ENCODE results near the gene DNAAF9.

DNAAF9 gene

DNA sequence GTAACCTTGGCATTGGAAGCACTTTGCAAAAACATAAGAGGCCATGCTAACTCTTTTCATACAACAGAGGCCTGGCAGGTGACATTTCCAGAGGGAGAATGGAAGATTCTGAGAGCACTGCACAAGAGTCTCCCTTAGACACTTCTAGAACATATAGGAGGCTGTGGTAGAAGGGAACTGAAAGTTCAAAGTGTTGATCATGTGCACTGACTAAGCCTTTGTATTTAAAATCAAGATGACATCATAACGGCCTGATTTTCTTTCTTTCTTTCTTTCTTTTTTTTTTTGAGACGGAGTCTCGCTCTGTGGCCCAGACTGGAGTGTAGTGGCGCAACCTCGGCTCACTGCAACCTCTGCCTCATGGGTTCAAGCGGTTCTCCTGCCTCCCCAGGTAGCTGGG is 26.8 kb upstream of the DNAAF9 start:
- no peaks in the 10 kb centered on the region for H3F3A ChIP-seq (ENCODE audit: insufficient read depth)
- no peaks in the 10 kb centered on the region for H3K27me3 ChIP-seq (ENCODE audit: low read length)
- no peak for TF ChIP-seq EZH2phosphoT487 (conservative IDR thresholded peaks at IDR 0.05; ENCODE audit: low read length)
- TF ChIP-seq, protein P1, sequence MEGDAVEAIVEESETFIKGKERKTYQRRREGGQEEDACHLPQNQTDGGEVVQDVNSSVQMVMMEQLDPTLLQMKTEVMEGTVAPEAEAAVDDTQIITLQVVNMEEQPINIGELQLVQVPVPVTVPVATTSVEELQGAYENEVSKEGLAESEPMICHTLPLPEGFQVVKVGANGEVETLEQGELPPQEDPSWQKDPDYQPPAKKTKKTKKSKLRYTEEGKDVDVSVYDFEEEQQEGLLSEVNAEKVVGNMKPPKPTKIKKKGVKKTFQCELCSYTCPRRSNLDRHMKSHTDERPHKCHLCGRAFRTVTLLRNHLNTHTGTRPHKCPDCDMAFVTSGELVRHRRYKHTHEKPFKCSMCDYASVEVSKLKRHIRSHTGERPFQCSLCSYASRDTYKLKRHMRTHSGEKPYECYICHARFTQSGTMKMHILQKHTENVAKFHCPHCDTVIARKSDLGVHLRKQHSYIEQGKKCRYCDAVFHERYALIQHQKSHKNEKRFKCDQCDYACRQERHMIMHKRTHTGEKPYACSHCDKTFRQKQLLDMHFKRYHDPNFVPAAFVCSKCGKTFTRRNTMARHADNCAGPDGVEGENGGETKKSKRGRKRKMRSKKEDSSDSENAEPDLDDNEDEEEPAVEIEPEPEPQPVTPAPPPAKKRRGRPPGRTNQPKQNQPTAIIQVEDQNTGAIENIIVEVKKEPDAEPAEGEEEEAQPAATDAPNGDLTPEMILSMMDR (IDR thresholded peaks at IDR 0.05; ENCODE audit: insufficient read depth, low read length, poor library complexity, severe bottlenecking): no peak
- H2AFZ ChIP-seq (ENCODE audit: low read depth, low read length, severe bottlenecking): no peak overlapping the region
- no peak overlapping the region for H3K4me3 ChIP-seq (ENCODE audit: insufficient read depth, low read length, poor library complexity, severe bottlenecking)
- no peaks in the 10 kb centered on the region for H3K9me2 ChIP-seq (replicated peaks; ENCODE audit: insufficient read depth, low read length)
- no peak overlapping the region for H3K9ac ChIP-seq (ENCODE audit: low read length)
- no peaks in the 10 kb centered on the region for H3K36me3 ChIP-seq (ENCODE audit: low read length)
- H4K20me1 ChIP-seq (ENCODE audit: low read depth, low read length): no peaks in the 10 kb centered on the region
- no peaks in the 10 kb centered on the region for H3K79me2 ChIP-seq (ENCODE audit: insufficient read depth, low read length)
- no peak overlapping the region for H3K27ac ChIP-seq (ENCODE audit: low read depth, low read length)
- no peak overlapping the region for H3K4me2 ChIP-seq (ENCODE audit: low read depth, low read length, poor library complexity, severe bottlenecking)
- H3K9me3 ChIP-seq (ENCODE audit: insufficient read depth, low read length): no peaks in the 10 kb centered on the region

DNA sequence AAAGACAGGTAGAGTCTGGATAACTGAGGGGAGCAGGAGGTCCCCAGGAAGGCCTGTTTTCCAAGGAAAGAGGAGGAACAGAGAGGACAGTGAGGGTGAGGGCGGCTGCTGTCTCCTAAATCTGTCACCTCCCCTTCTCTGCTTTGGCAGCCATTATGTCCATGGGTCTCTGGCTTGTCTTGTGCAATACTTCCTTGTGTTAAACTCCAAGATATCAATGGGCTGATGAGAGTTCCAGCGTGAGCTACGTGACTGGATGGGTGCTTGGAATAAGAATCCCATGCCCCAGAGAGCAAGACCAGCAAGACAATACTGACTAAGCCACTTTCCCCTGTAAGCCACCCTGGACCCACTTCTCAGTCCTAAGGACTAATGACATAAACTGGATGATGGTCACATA is 26.3 kb upstream of the DNAAF9 start:
- no peak overlapping the region for H3K27ac ChIP-seq (ENCODE audit: low read depth, low read length)
- H3K9me2 ChIP-seq (replicated peaks; ENCODE audit: insufficient read depth, low read length): no peaks in the 10 kb centered on the region
- no peaks in the 10 kb centered on the region for H3F3A ChIP-seq (ENCODE audit: insufficient read depth)
- H4K20me1 ChIP-seq (ENCODE audit: low read depth, low read length): no peaks in the 10 kb centered on the region
- no peaks in the 10 kb centered on the region for H3K36me3 ChIP-seq (ENCODE audit: low read length)
- TF ChIP-seq, protein P1 (IDR thresholded peaks at IDR 0.05; ENCODE audit: insufficient read depth, low read length, poor library complexity, severe bottlenecking): no peak
- no peak for TF ChIP-seq EZH2phosphoT487 (conservative IDR thresholded peaks at IDR 0.05; ENCODE audit: low read length)
- H3K4me3 ChIP-seq (ENCODE audit: insufficient read depth, low read length, poor library complexity, severe bottlenecking): no peak overlapping the region
- no peak overlapping the region for H2AFZ ChIP-seq (ENCODE audit: low read depth, low read length, severe bottlenecking)
- H3K9me3 ChIP-seq (ENCODE audit: insufficient read depth, low read length): no peaks in the 10 kb centered on the region
- H3K9ac ChIP-seq (ENCODE audit: low read length): no peak overlapping the region
- H3K79me2 ChIP-seq (ENCODE audit: insufficient read depth, low read length): no peaks in the 10 kb centered on the region
- no peak overlapping the region for H3K4me2 ChIP-seq (ENCODE audit: low read depth, low read length, poor library complexity, severe bottlenecking)
- H3K27me3 ChIP-seq (ENCODE audit: low read length): no peaks in the 10 kb centered on the region

DNA sequence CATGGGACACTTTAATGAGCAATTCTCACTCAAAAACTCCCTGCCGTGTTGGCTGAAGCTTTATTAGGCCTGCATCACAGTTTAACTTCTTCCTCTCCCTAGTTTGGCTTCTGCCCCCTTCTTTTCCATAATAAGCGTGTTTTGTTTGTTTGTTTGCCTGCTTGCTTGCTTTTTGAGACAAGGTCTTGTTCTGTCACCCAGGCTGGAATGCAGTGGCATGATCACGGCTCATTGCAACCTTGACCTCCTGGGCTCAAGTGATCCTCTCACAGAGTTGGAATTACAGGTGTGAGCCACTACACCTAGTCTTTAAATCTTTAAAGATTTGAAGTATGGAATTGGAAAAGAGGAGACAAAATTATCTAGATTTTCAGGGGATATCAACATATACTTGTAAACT is 25.4 kb upstream of the DNAAF9 start:
- no peaks in the 10 kb centered on the region for H3K9me3 ChIP-seq (ENCODE audit: insufficient read depth, low read length)
- no peak overlapping the region for H3K27ac ChIP-seq (ENCODE audit: low read depth, low read length)
- H3K27me3 ChIP-seq (ENCODE audit: low read length): no peaks in the 10 kb centered on the region
- H4K20me1 ChIP-seq (ENCODE audit: low read depth, low read length): no peaks in the 10 kb centered on the region
- H3F3A ChIP-seq (ENCODE audit: insufficient read depth): no peaks in the 10 kb centered on the region
- no peak overlapping the region for H3K4me3 ChIP-seq (ENCODE audit: insufficient read depth, low read length, poor library complexity, severe bottlenecking)
- no peak overlapping the region for H2AFZ ChIP-seq (ENCODE audit: low read depth, low read length, severe bottlenecking)
- TF ChIP-seq, protein P1 (IDR thresholded peaks at IDR 0.05; ENCODE audit: insufficient read depth, low read length, poor library complexity, severe bottlenecking): no peak
- no peak overlapping the region for H3K4me2 ChIP-seq (ENCODE audit: low read depth, low read length, poor library complexity, severe bottlenecking)
- no peaks in the 10 kb centered on the region for H3K79me2 ChIP-seq (ENCODE audit: insufficient read depth, low read length)
- no peaks in the 10 kb centered on the region for H3K36me3 ChIP-seq (ENCODE audit: low read length)
- H3K9ac ChIP-seq (ENCODE audit: low read length): no peak overlapping the region
- H3K9me2 ChIP-seq (replicated peaks; ENCODE audit: insufficient read depth, low read length): no peaks in the 10 kb centered on the region

DNA sequence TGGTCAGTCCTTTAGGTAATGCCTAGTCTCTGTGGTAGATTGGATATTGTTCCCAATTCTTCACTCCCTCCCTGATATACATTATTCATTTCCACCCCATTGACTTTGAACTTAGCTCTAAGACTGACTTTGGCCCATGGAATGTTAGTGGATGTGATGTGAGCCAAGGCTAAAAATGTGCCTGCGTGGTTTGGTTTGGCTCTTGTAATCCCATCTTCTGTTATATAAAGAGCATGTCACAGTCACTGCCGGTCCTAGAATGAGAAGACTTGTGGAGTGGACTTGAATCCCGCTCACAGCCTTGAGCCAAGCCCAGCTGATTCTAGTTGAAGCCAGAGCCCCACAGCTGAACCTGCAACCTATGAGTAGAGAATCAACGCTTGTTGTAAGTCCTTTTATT is 23.6 kb upstream of the DNAAF9 start:
- TF ChIP-seq, protein P1 (IDR thresholded peaks at IDR 0.05; ENCODE audit: insufficient read depth, low read length, poor library complexity, severe bottlenecking): no peak
- no peak for TF ChIP-seq EZH2phosphoT487 (conservative IDR thresholded peaks at IDR 0.05; ENCODE audit: low read length)
- H3K9me2 ChIP-seq (replicated peaks; ENCODE audit: insufficient read depth, low read length): no peaks in the 10 kb centered on the region
- H3K27ac ChIP-seq (ENCODE audit: low read depth, low read length): no peak overlapping the region
- H3K79me2 ChIP-seq (ENCODE audit: insufficient read depth, low read length): no peaks in the 10 kb centered on the region
- H3K9me3 ChIP-seq (ENCODE audit: insufficient read depth, low read length): no peaks in the 10 kb centered on the region
- no peaks in the 10 kb centered on the region for H3K27me3 ChIP-seq (ENCODE audit: low read length)
- H3F3A ChIP-seq (ENCODE audit: insufficient read depth): no peaks in the 10 kb centered on the region
- no peaks in the 10 kb centered on the region for H3K36me3 ChIP-seq (ENCODE audit: low read length)
- H3K9ac ChIP-seq (ENCODE audit: low read length): no peak overlapping the region
- H3K4me2 ChIP-seq (ENCODE audit: low read depth, low read length, poor library complexity, severe bottlenecking): no peak overlapping the region
- no peaks in the 10 kb centered on the region for H4K20me1 ChIP-seq (ENCODE audit: low read depth, low read length)
- no peak overlapping the region for H2AFZ ChIP-seq (ENCODE audit: low read depth, low read length, severe bottlenecking)
- no peak overlapping the region for H3K4me3 ChIP-seq (ENCODE audit: insufficient read depth, low read length, poor library complexity, severe bottlenecking)
